Duodenal mucosa (tissue), 2 donors: ENCODE data around the gene COMMD3.
A peak's percentile ranks its signal among the peaks of the same experiment; 100 is the strongest.

Experiments used
- H3K27ac ChIP-seq: one replicate; pipeline ENCODE4 v1.7.0; 2013; ENCODE audit warnings: low read depth, low read length
- H3K27me3 ChIP-seq, 2 donors: one replicate each; pipeline ENCODE4 v1.7.0; 2013; ENCODE audit warnings: low read length in 2 of 2, control low read depth in 1 of 2; ENCODE audit not compliant: insufficient read depth in 2 of 2, control insufficient read depth in 1 of 2
- H3K36me3 ChIP-seq, 2 donors: one replicate each; pipeline ENCODE4 v1.7.0; 2013; ENCODE audit warnings: low read length in 2 of 2, control low read depth in 1 of 2; ENCODE audit not compliant: insufficient read depth in 2 of 2, control insufficient read depth in 1 of 2
- H3K4me1 ChIP-seq, 2 donors: one replicate each; pipeline ENCODE4 v1.7.0; 2013; ENCODE audit warnings: low read length in 2 of 2, control low read depth in 1 of 2; ENCODE audit not compliant: insufficient read depth in 2 of 2, control insufficient read depth in 1 of 2
- H3K4me3 ChIP-seq, 2 donors: one replicate each; pipeline ENCODE4 v1.7.0; 2013; ENCODE audit warnings: low read length in 2 of 2, low read depth in 1 of 2
- H3K9ac ChIP-seq, 2 donors: one replicate each; pipeline ENCODE4 v1.7.0; 2013; ENCODE audit warnings: low read length in 2 of 2, low read depth in 1 of 2
- H3K9me3 ChIP-seq, 2 donors: one replicate each; pipeline ENCODE4 v1.7.0; 2013; ENCODE audit warnings: low read length in 2 of 2, control low read depth in 1 of 2; ENCODE audit not compliant: control insufficient read depth in 1 of 2

The COMMD3 gene

DNA sequence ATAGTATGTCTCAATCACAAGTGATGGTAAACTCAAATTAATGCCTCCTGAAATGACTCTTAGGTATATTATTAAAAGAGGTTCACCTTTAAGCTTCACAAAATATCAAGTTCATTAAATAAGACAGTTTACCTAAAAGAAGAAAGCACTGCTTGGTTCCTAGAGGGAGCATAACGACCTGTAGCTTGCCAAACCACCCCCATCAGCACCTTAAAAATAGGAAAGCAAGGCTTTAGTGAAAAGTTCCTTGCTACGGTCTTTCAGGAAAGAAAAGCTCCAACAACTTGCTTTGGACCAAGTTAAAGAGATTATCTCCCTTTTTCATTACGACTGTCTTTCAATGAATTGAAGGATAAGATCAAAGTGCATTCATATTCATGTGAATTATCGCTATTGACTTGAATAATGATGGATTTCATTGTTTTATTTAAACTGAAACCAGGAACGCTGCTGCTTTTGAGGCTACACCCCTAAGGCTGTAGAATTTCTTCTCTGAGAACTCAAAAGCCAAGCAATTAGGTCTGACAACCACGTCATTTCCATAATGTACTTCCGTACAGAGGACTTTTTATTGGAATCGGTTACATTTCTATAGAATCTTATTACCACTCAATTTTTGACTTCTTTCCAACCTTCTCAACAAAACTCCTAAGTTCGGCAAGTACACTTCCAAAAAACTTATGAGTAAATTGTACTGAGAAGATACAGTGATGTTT is 22.2 kb downstream of the COMMD3 start:
- Histone ChIP-seq H3K4me3 (no peak overlapping the region), H3K9me3 (no peaks in the 10 kb centered on the region), H3K36me3 (no peaks in the 10 kb centered on the region), H3K4me1 (peaks cover 16 to 24% of the 10 kb centered on the region in 2 donors), H3K27me3 (peaks cover 77 to 89% of the 10 kb centered on the region in 2 donors), H3K27ac (no peak overlapping the region), H3K9ac (no peak overlapping the region)

DNA sequence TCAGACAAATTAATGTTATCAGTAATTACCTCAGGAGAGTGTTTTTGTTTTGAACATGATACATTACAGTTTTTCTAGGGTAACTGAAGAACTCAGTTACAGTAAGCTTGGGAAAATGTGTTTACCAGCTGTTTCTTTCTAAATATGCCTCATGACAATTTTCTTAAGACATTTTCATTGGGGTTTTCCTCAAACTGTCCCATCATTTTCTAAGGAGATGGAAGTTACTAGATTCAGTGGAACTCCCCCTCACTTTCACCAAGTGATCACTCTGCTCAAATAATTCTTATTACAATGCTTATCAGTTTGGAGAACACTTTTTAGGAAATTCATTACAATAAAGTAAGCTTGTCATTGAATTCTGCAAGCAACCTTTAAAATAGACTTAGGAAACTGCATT is 22.7 kb downstream of the COMMD3 start:
- H3K27me3 ChIP-seq = peaks cover 82 to 90% of the 10 kb centered on the region in 2 donors
- peaks cover 11 to 24% of the 10 kb centered on the region in 2 donors for H3K4me1 ChIP-seq
- H3K4me3 ChIP-seq = no peak overlapping the region
- no peaks in the 10 kb centered on the region for H3K9me3 ChIP-seq
- no peak overlapping the region for H3K9ac ChIP-seq
- no peaks in the 10 kb centered on the region for H3K36me3 ChIP-seq
- H3K27ac ChIP-seq = no peak overlapping the region

DNA sequence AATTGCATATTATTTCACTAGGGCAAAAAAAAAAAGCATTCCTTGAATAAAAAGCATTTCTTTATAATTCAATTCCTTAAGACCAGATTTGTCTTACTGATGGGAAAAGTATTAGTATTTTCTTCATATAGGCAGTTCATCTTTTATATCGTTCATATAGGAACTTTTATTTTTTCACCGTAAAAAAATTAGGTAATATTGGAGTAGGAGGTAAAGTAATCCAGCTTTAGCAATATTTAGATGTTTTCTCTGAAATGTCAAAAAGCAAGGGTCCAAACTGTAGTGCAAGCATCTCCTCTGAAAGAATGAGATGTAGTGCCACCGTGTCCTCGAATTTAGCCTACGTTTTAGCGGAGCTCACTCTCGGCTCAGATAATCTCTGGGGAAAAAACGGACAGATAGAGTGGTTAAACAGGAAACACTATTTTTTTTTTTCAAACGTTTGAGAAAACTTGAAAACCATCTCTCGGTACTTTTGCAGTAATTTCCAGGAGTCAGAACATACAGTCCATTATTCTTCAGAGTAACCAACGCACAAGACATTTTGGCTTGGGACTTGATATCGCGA is 23.7 kb downstream of the COMMD3 start:
- Histone ChIP-seq H3K9ac (peak overlapping the region; percentile 71 to 80), H3K36me3 (no peaks in the 10 kb centered on the region), H3K27me3 (peaks cover 82 to 90% of the 10 kb centered on the region in 2 donors), H3K4me1 (peaks cover 11 to 24% of the 10 kb centered on the region in 2 donors), H3K9me3 (no peaks in the 10 kb centered on the region), H3K27ac (no peak overlapping the region), H3K4me3 (peak overlapping the region; percentile 77 to 80)

GRCh38 chr10:22340329-22341189 is 24.4 kb downstream of the COMMD3 start:
- peaks cover 11 to 24% of the 10 kb centered on the region in 2 donors for H3K4me1 ChIP-seq
- no peaks in the 10 kb centered on the region for H3K36me3 ChIP-seq
- H3K9me3 ChIP-seq = no peaks in the 10 kb centered on the region
- H3K4me3 ChIP-seq = peak overlapping the region; percentile 77 to 80
- peaks cover 81 to 90% of the 10 kb centered on the region in 2 donors for H3K27me3 ChIP-seq
- H3K9ac ChIP-seq = peak overlapping the region; percentile 71 to 80
- peak overlapping the region; percentile 67 for H3K27ac ChIP-seq

DNA sequence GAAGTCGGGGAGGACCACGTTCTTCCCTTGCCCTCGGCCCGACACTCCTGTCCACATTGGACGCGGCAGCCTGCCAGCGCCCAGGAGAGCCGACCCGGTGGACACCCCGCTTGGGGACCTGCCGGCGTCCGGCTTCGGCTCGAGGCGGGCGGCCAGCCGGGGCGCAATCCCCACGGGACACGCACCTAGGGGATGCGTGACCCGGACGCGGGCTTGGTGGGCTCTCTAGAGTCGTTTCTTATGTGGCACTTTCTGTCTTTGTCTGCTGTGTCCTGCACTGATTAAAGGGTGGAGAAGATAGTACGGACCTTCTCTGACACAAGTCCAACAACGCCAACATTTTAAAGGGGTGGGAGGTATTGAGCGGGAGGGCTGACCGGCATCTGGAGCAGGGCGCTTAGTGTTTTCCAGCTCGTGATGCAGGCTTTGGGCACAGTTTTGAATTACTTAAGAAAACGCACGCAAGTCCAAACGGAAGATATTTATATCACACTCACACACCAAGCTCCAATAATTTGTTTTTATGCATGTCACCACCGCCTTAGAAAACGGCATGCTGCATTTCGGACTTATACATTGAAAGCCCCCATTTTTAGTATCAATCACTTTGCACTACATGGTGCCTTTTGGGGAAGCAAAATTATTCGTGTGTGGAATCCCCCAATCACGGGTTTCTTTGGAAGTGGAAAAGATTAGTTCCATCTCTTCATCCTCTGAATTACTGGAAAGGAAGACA is 25.2 kb downstream of the COMMD3 start:
- peaks cover 81 to 90% of the 10 kb centered on the region in 2 donors for H3K27me3 ChIP-seq
- no peaks in the 10 kb centered on the region for H3K9me3 ChIP-seq
- H3K36me3 ChIP-seq = no peaks in the 10 kb centered on the region
- peak overlapping the region; percentile 77 to 80 for H3K4me3 ChIP-seq
- H3K27ac ChIP-seq = no peak overlapping the region
- H3K4me1 ChIP-seq = peaks cover 11 to 16% of the 10 kb centered on the region in 2 donors
- peak overlapping the region; percentile 71 to 80 for H3K9ac ChIP-seq

DNA sequence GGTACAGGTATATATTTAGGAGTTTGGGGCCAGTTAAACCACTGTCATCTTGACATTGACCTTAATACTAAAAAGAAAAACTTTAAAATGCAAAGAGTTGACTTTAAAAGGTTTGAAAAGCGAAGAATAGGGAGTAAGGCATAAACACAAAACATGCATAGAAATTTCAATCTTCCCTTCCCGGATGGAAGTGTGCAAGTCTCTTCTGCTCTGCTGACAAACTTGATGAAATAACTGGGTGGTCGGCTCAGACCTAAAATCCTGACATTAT is 25.7 kb downstream of the COMMD3 start:
- peaks cover 11 to 12% of the 10 kb centered on the region in 2 donors for H3K4me1 ChIP-seq
- no peak overlapping the region for H3K27ac ChIP-seq
- no peaks in the 10 kb centered on the region for H3K9me3 ChIP-seq
- H3K36me3 ChIP-seq = no peaks in the 10 kb centered on the region
- H3K27me3 ChIP-seq = peaks cover 77 to 90% of the 10 kb centered on the region in 2 donors
- H3K9ac ChIP-seq = no peak overlapping the region
- no peak overlapping the region for H3K4me3 ChIP-seq

- Histone ChIP-seq H3K4me1 (peaks cover 11 to 12% of the 10 kb centered on the region in 2 donors), H3K4me3 (no peak overlapping the region), H3K27me3 (peaks cover 75 to 88% of the 10 kb centered on the region in 2 donors), H3K27ac (no peak overlapping the region), H3K36me3 (no peaks in the 10 kb centered on the region), H3K9me3 (no peaks in the 10 kb centered on the region), H3K9ac (no peak overlapping the region)
These were observed 26.2 kb downstream of the COMMD3 start for GRCh38 chr10:22342421-22342820.

GRCh38 chr10:22343731-22344130 is 27.5 kb downstream of the COMMD3 start:
- Histone ChIP-seq H3K9me3 (no peaks in the 10 kb centered on the region), H3K36me3 (no peaks in the 10 kb centered on the region), H3K9ac (no peak overlapping the region), H3K27me3 (peaks cover 62 to 75% of the 10 kb centered on the region in 2 donors), H3K4me3 (no peak overlapping the region), H3K4me1 (peaks cover 11 to 12% of the 10 kb centered on the region in 2 donors), H3K27ac (no peak overlapping the region)

GRCh38 chr10:22344249-22344648 is 28.1 kb downstream of the COMMD3 start:
- Histone ChIP-seq H3K4me1 (peaks cover 11 to 12% of the 10 kb centered on the region in 2 donors), H3K27me3 (peaks cover 57 to 70% of the 10 kb centered on the region in 2 donors), H3K9ac (no peak overlapping the region), H3K36me3 (no peaks in the 10 kb centered on the region), H3K27ac (no peak overlapping the region), H3K4me3 (no peak overlapping the region), H3K9me3 (no peaks in the 10 kb centered on the region)
